Fibroblast of peridontal ligament (primary cell): ENCODE measurements around the gene ELAVL4.
"Not testable (repeated sequence)": the region's sequence is repeated elsewhere in the genome, so short reads cannot be mapped to it uniquely, and the experiment has no call there.

Experiments used
- DNase-seq: peaks from one replicate; pipeline ENCODE4 v3.0.0-alpha.2; 2010; ENCODE audit errors: extremely low read depth

ELAVL4 gene

DNA sequence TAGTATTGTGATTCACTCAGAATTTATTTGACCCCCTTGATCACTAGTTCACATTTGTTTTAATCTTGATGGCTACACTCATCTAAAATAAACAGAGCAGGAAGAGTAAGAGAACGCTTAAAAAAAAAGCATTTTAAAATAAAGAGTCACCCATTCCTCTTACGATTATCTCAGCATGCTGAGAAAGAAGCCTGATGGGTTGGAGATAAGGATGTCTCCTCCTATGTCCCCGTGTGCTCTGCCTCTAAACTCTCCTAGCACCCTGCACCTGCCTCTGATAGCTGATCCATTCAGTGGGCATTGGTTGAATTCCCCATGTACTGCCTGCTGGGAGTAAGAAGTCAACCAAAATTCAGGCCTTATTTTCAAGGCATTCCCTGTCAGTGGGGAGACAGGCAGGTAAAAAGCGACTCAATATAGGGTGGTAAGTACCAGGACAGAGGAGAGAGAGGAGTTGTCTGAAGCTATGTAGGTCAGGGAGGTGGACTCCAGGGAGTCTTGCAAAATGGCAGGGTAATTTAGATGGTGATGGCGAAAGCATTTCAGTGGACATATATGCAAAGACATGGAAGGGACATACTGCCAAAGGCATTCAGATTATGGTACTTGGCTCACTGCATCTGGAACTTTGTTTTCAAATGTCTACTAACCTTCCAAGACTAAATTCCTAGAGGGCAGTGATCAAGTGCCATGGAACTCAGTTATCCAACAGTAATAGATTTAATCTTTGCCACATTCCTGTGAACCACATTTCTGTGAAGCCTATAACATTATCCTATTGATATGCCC, 18.4 kb downstream of the ELAVL4 start:
- no peak for DNase-seq

DNA sequence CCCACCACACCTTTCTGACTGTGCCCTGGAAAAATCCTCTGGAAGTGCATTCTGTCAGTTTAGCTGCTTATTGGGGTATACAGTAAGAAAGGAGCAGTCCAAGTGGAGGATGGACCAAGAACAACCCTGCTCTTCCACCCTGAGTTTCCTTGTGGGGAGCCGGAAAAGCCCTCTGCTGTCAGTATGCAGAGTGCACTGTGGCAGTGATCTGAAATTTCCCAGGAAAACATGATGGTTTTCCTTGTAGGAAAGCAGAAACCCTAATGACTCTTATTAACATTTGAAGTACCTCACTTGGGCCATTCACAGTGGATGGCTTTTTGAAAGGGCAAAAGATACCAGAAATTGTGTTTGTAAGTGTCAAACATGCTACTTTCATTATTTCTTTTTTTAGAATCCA, 20.5 kb downstream of the ELAVL4 start:
- no peak for DNase-seq

DNA sequence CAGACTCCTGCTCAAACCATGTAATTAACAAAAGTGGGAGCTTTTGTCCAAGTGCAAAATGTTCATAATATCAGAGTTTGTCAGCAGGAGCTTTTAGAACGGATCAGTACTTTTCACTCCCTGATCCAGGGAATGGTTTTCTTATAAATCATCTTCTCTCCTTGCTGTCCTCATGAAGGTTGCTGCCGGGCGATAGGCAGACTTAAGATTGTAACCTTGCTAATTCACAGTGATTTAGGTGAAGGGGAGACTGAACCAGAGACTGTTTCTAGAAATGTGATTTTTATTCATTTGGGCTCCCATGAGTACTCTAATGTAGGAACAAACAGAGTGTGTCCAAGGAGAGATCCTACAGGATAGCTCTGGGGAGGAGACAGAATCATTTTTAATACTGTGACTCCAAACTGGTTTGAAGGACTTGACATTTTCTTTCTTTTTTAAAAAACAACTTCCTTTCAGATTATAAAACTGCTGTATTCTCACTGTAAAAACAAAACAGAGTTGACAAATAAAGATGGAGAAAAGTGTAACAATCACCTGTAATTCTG, 23.7 kb downstream of the ELAVL4 start:
- DNase-seq = no peak

DNA sequence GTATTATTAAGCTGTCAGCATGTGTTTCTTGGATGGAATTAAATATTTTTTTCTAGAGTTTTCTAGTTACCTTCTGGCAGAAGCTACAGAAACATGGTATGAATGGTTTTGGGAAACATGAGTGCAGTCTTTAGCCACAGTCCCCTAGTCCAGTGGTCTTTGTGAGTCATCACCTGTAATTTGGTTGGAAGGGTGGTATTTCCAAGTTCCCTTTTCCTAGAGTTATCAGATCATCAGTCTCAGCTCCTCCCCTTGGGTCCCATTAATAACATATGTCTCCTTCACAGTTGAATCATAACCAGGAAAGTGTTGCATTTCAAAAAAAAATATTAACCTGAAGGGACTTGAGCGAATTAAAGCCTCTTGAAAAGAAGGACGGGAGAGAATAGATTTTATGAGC, 27.0 kb downstream of the ELAVL4 start:
- no peak for DNase-seq

DNA sequence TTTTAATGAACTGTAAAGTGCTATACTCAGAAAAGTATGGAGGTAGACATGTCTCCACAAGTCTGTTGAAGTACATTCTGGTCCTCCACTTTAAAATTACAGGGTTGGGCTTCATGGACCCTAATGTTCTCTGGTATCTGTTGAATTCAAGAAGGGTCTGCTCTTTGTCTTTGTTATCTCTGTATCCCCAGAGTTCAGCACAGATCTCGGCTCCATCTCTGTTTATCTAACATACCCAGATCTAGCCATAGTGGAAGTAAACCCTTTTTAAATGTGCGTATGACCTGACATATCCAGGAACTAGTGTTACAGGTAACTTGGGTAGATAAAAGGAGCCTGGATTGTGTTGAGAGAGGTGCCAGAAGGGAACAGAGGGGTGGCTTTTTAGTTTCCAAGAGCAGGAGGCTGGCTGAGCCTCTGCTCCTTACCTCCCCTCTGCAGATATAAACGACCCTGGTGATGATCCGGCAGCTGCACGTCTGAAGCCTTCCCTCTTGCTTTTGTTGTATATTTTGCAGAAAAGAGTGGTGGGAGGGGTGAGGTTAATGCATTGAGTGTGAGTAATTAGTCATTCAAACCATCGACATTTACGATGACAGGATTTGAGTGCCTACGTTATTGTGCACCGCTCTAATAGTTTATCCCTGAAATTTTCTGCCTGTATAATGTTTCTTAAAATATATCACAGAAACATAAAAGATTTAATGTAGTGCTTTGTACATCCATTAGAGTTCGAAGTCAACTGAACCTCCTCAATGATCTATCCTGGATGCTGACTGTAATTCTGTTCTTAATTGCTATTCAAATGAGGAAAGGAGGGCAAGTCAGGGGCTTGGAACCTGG, 30.8 kb downstream of the ELAVL4 start:
- no peak for DNase-seq

DNA sequence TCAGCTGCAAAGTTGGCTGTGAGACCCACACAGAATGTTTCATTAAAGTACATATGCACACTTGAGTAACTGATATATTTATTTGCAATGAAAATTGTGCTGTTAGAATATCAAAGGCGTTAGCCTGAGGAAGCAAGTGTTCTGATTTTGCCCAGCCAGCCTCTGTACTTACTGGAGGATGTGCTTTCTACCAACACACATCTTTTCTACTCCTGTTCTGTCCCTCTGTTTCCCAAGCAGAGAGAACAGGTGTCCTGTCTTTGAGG, 31.4 kb downstream of the ELAVL4 start:
- DNase-seq = no peak

DNA sequence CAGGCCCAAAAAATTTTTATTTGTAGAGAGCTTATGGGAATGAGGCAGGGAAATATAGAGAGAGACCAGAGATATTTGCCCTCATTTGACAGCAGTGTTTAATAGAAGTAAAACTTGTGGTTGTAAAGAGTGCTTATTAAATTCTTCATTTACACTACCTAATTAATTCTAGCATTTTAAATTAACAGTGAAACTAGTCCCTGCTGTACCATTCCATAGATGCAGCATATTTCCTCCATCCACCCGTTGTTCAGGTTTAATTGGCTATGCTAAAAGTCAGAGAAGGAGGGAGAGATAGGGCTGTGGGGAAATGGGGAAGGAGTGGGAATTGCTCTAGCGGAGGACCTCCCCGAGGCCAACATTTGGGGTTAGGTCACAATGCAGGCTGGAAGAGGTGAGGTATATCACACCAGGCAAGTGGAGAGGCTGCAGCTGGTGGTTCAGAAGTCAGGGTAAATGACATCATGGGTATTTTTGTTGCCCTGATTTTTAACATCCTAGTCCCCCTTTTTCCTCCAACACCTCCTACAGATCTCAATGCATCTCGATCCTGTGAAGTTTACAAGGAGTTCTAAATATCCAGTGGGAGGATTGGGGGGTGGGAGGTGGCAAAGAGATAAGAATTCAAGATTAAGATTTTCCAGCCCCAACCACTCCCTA, 38.6 kb downstream of the ELAVL4 start:
- no peak for DNase-seq

DNA sequence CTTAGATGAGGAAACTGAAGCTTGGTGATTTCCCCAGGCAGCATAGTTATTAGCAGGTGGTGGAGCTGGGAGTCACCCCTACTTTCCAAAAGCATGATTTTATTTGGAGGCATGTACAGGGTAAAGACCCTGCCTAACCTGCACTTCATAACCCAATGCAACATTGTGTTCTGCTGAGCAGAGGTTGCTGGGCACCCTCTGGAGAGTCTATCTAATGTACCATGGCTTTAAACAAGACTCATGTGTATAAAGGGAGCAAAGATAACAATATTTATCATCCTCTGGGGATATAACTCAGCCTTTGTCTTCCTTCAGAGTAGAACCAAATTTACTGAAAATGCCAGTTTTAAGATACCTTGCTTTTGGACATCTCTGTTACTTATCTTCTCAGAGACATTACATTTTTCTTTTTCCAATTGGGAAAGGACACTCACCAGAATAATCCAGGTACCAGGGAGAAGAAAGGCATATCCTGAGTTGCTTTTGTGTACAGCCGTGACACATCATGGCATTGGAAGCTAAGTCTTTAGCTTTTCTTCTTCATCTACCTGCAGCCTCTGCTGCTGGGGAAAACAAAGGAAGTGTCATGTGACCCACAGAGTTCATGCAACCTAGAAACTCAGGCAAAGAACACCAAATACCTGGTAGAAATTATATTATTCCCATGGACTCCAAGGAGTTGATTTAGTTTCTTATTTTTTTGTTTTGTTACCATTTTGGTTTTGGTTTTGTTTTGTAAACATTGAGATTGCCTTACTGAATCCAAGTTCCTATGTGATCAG, 39.6 kb downstream of the ELAVL4 start:
- DNase-seq = no peak

DNA sequence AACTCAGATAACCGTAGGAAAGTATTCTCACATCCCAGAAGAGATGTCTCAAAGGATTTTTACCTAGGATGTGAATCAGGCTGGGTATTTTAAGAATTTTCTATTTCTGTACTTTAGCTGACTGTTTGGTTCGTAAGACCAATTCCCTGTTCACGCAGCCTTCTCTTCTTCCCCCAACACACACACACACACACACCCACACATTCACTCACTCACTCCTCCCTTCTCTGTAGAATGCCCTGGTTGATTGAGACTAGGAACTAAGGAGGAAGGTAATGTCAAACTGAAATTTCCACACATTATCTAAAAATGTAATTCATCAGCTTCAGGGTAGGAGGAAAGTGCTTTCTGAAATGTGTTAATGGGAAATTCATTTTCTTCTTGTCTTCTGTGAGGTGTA, 43.5 kb downstream of the ELAVL4 start:
- DNase-seq = no peak

DNA sequence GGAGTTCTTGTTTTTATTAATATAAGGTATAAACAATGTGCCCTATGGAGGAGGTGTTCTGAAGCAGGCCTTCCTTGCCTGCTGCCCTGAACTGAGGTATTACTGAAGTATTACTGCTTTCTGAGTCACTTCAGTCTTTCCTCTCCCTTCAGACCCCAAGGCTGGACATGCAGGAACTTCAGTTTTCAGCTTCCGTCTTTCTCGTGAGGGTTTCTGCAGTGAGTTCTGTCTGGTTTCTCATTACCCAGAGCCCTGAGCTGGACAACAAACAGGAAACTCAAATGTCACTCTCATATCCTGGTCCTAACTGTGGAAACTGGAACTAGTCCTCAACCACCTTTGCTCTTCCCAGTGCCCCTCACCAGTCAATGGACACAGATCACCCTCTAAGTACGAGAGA, 46.8 kb downstream of the ELAVL4 start:
- no peak for DNase-seq

DNA sequence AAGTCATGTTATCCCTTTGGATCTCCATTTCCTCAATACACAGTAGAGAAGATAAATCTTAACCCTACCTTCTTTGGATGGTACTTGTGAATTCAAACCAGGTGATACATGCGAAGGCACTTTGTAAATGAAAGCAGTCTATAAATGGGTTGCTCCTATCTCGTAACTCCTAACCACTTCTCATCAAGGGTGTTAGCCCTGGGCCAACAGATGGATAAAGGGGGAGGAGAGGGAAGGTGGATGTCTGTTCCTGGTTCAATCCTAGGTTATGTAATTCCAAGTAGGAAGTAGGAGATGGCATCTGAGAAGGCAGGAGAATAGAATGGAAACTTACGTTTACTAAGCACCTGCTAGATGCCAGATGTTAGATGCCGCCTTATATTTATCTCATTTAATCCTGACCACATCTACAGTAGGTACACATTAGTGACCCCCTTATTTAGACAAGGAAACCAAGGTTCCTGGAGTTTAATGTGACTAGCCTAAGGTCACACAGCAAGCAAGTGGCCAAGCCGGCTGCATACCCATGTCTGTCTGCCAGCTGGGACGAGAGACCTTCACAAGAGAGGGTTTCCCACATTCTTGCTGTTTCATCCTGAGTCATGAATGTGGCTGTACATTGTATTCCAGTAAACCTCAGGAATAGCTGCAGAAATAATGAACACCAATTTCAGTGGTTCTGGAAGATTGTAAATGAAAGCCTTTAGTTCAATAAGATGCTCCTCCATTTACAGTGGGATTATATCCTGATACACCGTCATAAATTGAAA, 47.7 kb downstream of the ELAVL4 start:
- no peak for DNase-seq

DNA sequence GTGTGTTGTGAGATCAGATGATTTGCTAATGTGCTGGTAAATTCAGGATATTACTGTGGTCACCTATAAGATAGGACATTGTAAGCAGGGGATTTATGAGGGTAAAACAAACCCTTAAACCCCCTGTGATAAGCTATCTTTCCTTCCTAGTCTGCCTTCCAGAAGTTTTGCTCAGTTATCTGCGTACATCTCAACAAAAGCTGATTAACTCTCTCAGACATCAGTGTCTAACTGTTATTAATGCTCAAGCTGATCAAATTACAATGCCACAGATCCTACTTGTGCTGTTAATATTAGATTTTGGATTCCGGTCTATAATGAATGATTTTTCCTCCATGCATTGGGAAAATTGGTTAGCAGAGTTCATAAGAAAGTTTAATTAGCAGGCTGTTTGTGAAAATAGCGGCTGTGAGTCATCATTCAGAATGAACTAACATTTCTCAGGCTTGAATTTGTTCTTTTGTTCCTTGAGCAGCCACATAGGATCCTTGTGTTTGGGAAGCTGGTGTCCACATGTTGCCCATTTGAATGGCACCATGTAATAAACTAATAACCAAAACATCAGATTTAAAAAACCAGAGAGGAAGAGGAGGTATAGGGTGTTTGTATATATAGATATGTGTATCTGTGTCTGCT, 48.7 kb downstream of the ELAVL4 start:
- DNase-seq = no peak

DNA sequence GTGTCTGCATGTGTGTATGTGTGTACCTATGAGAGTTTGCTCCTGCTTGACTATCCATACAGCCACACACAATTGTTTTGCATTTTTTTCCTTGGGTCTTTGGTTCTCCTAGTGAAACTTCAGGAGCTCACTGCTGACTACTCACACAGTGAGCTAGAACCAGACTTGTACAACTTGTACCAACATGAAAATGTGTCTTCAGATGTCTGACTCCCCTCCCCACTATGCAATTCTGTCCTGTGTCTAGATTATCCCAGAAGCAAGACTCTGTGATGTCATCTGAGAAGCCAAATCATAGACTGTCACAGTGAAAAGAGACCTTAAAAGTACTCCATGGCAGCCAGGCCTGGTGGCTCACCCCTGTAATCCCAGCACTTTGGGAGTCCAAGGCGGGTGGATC, 49.7 kb downstream of the ELAVL4 start:
- no peak for DNase-seq

DNA sequence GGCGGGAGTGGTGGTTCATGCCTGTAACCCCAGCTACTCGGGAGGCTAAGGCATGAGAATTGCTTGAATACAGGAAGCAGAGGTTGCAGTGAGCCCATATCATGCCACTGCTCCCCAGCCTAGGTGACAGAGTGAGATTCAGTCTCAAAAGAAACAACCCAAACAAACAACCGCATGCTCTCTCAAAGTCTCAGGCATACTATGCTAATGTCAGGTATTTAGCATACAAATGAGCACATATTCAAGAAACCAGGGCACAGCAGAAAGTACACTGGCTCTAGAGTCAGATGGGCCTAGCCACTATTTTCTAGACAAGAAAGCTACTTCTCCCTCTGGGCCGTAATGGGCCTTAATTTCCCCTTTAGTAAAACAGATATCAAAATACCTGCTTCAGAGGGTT, 55.0 kb downstream of the ELAVL4 start:
- no peak for DNase-seq

DNA sequence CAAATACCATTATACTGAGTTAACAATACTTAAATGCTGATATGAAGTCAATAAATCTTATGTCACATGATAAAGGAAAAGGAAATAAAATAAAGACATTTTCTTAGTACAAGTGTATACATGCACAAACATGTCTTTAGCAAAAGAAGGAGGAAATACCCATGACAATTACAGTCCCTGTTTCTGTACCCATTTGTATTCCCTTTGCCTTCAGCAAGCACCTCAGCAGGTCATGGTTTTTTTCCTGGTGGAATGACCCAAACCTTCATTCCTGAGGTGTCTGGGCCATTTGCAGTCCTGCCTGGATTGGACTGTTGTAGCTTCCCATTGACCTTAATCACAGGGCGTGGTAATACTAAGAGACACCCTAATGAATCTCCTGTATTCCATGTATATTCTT, 57.6 kb downstream of the ELAVL4 start:
- DNase-seq = not testable (repeated sequence)

DNA sequence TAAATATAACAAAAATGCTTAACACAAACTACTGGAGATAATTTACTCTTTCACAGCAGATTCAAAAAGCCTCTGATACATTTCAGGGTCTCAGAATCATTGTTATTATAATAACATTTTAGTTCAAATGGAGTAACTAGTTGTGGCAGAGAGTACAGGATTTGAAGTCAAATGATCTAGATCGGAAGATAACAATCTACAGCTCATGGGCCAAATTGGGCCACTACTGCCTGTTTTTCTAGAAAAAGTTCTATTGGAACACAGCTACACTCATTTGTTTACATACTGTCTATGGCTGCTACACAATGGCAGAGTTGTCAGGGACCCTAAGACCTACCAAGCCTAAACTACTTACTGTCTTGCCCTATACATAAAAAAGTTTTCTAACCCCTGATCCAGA, 63.6 kb downstream of the ELAVL4 start:
- DNase-seq = no peak

DNA sequence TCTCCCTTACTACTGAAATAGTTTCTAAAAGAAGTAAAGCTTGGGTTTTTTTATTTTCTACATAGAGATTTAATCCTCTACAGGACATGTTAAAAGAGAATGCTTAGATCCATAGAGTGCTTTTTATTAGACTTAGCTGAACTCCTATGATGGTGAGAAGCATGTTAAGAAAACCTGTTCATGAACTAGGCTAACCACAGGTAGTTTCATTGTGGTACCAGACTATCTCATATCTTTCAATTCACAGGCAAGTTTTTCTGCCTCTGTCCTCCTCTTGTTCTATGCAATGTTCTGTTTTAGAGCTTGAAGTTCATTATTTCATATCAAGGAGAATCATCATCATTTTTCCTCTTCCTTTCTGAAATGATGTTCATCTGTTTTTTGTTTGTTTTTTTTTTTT, 65.4 kb downstream of the ELAVL4 start:
- no peak for DNase-seq

DNA sequence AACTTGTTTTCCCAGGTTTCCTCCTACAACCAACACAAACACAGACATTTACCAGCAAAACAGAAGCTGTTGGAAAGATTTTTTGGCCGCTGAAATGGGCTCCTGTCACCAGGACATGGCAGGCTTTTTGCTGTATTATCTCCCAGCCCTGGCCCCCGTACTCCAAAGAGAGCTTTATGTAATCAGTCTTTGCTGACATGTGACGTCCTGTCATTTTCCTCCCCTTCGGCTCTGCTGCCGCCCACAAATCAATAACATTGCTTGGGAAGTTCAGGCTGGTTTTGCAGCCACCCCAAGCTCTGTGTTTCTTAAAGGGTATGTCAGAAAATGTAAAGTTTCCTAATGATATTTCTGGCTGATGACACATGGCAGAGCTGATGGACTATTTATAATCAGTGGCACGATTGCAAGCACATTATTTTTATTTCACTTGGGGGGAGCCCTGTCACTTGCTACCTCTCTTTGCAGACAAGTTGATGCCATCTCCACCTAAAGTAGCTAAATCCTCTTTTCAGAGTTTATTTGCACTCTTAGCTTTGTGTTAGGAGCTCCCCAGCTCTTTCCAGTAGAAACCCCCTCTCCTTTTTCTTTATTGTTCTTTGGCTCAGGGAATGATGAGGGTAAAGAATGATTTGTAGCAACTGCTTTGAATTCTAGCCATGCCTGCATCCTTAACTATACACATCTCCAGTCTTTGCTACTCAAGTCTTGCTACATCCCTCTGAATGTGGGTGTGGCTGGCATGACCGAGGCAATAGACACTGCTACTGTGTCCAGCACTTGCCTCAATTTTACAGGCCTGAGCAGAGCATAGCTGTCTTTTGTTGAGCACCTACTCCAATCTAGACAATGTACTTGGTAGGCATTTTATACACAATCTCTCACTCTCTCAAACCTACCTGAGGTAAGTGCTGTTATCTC, 67.3 kb downstream of the ELAVL4 start:
- no peak for DNase-seq

DNA sequence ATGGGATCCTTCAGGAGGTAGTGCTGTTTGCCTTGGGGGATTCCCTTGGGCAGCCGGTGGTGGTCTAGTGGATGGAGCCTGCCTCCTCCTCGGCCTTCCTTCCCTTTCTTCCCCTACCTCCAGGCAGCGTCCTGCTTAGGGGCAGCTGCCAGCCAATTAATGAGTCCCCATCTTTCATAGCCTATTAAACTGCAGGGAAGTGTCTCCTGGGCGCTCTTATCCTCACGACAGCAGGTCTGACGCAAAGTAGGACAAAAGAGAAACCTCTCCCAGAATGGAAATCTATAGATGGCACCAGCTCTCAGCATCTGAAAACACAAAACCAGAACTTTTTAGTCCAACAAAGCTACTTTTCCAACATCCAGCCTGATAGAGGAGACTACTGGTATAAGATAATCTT, 69.3 kb downstream of the ELAVL4 start:
- DNase-seq = no peak

DNA sequence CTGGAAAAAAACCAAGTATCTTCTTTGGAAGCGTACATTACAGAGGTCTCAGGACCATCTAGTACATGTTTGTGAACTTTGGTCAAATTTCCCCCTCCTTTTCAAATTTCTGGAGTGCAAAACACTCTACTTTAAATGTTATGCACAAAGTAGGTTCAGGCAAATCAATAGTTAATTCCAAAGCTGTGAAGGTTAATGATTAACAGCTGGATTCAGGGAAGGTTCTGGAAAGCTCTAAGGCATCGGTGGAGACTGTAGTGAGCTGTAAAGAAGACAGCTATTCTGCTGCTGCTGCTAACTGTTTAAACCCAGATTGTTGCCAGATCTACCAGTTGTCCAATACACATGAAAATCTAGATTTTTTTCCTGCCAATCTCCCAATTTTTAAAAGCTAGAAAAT, 70.9 kb downstream of the ELAVL4 start:
- DNase-seq = no peak
